HG02759 (cell line): ENCODE results near the gene SLC25A38.

Source experiments
- ATAC-seq: cut with Tn5 transposase; IDR thresholded peaks from one replicate; pipeline ENCODE4 v1.9.1; 2021; ENCODE audit warnings: mild to moderate bottlenecking, moderate library complexity; ENCODE audit not compliant: unreplicated experiment

The SLC25A38 gene

DNA sequence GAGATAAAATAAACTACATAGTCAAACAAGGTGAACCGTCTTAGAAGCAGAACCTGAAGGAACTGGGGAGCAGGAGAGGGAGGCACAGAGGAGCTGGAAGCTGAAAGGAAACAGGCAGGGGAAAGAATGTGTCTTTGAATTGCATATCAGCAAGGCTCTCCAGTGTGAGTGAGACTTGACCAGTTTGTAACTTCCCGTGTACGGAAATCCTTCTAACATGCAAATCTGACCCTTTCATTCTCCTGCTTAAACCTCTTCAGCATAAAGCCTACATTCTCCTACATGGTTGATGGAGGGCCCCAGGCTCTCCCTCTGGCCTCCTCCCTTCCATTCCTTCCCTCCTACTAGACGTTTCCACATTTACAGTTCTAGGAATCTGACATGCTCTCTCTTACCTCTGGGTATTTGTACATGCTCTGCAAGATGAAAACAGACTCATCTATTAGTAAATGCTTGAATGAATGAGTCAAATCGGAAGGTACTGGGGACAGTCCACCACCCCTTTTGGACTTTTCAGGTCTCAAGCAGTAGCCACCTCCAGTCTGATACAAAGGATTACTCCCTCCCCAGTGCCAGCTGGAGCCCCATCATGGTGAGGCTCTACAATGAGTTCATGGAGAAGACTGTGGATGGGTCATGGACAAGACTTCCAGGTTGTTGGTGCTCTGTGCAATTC is 6.1 kb upstream of the SLC25A38 start:
- ATAC-seq: no peak

DNA sequence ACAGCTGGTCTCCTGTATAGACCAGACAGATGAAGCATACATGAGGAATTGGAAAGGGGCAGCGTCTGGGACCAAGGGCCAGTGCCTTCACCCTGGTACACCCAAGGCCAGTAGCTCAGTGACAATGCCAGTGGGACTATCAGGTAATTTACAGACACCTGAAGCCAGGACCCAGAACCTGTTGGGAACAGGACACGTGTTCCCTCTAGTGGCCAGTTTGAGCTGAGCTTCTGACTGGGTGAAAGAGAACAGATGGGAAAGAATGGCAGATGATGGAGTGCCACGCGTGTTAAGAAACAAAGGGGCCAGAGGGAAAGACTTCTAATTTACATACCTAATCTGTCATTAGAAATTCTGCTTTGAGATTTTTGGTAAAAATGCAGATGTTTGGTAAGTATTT is 5.1 kb upstream of the SLC25A38 start:
- ATAC-seq: peak; percentile 78

DNA sequence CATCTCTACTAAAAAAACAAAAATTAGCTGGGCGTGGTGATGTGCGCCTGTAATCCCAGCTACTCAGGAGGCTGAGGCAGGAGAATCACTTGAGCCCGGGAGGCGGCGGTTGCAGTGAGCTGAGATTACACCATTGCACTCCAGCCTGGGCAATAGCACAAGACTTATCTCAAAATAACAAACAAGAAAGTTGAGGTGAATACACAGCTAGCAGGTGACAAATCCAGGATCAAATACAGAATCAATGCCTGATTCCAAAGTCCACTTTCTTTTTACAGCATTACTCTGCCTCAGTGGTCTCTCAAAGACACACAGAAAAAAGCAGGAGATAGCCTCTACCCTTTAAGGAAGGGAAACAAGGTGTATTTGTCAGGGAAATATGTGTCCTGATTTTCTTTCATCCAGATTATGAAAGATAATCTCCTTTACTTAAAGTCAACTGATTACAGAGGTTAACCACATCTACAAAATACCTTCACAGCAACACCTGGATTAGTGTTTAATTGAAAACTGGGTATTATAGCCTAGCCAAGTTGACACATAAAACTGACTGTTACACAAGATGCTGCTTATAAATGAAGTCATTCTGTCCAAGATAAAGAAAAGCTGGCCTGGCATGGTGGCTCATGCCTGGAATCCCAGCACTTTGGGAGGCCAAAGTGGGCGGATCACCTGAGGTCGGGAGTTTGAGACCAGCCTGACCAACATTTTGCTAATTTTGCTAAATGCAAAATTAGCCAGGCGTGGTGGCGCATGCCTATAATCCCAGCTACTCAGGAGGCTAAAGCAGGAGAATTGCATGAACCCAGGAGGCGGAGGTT is 4.0 kb upstream of the SLC25A38 start:
- ATAC-seq: no peak

DNA sequence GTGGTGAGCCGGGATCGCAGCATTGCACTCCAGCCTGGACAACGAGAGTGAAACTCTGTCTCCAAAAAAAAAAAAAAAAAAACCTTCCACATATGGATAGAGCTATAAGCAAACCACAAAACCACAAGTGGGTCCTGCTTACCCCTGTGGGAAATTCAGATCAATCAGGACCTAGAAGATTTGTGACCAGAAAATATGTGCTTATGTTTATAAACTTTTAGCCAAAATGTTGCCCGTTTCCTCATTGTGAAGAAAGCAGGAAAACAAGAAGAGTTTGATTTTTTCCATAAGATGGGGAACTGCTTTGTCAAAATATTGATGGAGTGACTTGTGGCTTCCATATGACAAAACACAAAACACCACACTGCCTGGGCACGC is 3.4 kb upstream of the SLC25A38 start:
- ATAC-seq: no peak

DNA sequence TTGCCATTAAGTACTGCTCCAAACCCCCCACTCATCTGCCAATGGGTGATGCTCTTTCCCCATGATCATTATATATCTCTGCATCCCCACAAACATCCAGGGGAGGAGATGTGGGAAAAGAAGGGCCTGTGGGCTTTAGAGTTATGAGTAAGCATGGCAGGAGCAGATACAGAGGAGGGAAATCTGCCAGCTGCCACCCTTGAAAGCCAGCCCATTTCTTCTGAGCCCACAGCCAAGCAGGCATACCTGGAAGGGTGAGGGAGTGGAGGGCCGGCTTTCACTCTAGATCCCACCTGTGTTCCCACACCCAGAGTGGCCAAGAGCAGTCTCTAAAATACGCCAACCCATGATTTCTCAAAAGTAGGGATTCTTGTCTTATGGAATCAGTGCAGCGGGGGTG is 1.7 kb upstream of the SLC25A38 start:
- no peak for ATAC-seq

DNA sequence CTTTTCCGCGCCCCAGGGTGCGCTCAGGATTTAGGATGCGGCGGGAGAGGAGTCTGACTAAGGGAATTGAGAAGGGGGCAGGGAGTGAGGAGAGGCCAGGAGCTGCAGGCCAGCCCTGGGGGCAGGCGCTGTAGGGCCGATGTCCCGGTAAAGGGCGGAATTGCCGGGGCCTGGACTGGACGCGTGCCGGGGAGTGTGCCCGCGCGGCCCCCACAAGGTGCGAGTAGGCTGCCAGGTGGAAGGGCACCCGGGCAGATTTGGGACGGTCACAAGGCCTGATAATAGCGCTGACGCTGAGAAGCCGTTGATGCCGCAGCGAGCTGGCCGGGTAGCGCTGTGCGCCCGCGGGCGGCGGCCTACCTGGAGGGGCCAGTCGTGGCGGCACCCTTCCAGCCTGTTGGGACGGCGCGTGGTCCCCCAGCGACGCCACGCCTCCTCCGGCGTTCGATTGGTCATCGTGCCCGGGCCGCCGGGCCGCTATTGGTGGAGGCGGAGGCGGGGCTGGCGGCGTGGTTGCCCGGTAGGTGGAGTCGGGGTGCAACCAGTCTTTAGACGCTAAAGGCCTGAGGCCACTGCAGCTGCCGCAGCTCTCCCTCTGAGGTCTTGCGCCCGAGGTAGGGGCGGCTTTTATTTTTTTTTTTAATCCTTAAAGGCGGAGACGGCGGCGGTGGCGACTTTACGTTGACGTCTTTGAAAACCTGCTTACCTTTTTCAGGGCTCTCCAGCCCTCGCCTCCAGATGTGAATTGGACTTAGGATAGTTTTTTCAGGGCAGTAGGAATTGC is 903 bp downstream of the SLC25A38 start:
- peak; percentile 79 for ATAC-seq

DNA sequence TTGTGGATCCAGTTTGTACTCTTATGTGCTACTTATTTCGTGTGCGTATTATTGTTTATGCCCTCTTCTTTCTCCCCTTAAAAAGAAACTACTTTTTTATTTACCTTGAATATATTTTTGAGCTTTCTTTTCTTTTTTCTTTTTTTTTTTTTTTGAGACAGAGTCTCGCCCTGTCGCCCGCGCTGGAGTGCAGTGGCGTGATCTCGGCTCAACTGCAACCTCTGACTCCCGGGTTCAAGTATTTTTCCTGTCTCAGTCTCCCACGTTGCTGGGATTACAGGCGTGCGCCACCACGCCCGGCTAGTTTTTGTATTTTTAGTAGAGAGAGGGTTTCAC is 1.5 kb downstream of the SLC25A38 start:
- no peak for ATAC-seq

DNA sequence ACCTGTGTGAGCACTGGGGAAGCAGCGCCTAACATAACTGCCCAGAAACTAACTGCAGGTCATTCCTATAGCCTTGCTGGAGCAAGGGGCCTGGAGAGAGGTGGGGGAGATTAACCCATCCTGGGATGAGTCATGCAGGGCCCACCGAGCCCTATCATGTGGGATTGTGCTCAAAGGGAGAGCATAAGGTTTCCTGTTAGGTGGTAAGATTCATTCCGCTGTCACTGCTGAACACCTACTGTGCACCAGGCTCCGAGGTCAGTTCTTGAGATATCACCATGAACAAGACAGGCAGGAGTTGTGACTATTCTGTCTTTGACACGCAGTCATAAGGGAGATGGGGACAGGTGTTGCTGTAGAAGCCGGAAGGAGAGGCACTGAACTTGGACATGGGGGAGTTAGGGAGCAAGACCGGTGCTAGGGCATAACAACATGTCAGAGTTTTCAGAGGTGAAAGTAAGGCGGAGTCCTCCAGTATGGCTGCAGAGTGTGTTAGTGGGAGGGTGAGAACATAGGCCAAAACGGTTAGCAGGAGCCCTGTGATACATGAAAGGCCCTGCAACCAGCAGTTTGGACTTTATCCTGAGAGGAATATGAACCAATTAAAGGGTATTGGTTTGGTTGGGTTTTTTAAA is 2.4 kb downstream of the SLC25A38 start:
- ATAC-seq: no peak

DNA sequence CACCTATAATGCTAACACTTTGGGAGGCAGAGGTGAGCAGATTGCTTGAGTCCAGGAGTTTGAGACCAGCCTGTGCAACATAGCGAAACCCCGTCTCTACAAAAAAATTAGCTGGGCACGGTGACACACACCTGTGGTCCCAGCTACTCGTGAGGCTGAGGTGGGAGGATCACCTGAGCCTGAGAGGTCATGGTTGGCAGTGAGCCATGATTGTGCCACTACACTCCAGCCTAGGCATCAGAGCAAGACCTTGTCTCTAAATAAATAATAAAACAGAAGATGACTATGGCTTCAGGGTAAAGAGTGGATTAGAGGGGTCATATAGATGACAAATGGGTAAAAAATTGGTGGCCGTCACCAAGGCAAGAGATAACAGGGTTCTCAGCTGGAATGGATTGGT is 3.1 kb downstream of the SLC25A38 start:
- no peak for ATAC-seq

DNA sequence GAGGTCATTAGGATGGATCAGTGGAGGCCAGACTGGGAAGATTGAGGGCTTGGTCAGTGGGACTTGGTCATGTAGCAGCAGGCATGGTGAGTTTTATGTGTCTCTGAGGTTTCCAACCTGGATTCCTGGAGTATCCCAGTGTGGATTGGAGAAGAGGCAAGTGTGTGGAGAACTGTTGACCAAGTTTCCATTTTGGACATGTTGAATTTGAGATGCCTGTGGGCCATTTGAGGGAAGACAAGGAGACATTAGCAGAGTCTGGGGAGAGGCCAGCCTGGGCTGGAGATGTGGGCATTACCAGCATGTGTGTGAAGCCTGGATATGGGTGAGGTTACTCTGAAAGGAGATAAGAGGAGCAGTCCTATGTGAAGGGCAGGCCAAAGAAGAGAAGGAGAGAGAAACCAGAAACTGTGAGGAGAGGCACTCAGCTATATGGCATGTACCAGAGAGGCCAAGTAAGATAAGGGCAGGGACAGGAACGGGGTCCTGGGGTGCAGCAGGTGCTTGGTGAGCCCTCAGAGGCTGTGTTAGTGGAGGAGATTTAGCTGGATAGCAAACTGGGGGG is 4.3 kb downstream of the SLC25A38 start:
- ATAC-seq: no peak

DNA sequence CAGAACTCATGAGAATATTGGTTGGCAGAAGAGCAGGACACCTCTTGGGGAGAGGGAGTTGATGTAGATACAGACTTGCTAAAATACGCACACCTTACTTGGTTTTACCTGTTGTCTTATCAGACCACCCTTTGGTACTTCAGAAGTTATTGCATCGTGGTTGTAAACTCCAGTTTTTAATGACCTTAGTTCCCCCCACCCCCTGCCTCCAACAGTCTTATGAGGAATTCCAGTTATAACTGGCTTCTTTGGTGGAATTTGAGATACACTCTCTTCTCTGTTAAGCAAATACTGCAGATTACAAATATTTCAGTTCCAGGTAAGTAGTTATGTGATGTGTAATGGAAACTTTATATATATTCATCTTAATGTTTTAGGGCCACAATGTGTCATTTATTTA is 5.0 kb downstream of the SLC25A38 start:
- no peak for ATAC-seq

DNA sequence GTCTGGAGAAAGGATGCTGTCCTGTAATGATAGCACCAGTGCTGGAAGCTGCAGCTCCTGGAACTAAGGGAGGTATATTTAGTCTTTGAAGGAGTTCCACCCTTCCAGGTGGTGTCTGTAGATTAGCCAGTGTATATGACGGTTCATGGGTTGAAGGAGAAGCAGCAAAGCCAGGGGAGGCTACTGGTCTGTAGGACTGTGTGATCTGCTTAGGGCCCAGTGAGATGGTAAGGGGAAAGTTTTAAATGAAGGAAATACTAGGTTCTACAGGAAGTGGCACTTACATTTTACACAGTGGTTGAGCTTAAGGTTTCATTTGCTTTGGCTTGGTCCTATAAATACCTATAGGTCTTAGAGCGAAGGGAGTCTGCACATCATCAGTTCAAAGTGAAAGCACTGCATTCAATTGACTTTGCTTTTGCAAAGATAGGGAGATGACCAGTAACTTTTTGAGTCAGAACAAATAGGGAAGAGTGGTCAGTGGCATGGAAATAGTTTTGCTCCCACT is 5.6 kb downstream of the SLC25A38 start:
- ATAC-seq: peak; percentile 73

DNA sequence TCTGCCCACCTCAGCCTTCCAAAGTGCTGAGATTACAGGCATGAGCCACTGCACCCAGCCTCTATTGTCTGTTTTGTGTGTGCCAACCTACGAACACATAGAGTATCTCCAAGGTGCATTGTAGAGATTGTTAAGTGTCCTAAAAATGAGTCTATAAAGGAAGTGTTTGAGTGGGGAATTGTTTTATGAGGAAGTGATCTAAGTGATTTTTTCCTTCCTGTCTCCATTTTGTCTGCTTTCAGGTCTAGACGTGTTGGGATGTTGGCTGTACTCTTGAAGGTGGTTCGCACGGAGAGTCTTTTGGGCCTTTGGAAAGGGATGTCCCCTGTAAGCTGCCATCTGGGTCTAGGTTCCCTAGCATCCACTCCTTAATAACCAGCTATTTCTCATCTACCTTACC is 7.0 kb downstream of the SLC25A38 start:
- no peak for ATAC-seq

DNA sequence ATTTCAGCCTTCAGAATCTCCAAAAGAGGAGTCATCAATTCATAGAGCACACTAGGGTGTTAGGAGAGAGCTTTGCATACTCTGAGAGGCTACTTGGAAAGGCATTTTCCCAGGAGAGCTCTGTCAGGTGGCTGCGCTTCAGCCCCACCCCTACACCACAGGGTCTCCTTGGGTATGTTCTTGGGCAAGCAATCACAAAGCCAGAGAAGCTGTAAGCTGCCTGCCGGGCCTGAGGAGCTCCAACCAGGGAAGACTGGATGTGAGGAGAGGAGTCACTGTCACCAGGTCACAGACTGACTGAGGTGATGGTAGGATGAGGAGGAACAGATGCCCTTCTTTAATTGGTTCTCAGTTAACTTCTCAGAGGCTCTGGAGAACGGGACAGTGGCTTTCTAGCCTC is 13.5 kb downstream of the SLC25A38 start:
- no peak for ATAC-seq

DNA sequence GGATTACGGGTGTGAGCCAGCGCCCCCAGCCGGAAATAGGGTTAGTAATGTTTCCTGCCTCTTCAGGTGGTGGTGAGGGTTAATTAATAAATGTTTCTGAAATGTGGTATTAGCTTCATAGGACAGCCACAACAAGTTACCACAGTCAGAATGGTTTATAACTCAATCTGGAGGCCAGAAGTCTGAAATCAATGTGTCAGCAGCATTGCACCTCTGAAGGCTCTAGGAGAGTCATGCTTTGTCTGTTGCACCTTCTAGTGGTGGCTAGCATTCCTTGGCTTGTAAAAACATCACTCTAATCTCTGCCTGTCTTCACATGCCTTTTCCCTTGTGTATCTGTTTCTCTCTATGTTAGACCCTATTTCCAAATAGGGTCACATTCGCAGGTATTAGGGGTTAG is 15.5 kb downstream of the SLC25A38 start:
- no peak for ATAC-seq

DNA sequence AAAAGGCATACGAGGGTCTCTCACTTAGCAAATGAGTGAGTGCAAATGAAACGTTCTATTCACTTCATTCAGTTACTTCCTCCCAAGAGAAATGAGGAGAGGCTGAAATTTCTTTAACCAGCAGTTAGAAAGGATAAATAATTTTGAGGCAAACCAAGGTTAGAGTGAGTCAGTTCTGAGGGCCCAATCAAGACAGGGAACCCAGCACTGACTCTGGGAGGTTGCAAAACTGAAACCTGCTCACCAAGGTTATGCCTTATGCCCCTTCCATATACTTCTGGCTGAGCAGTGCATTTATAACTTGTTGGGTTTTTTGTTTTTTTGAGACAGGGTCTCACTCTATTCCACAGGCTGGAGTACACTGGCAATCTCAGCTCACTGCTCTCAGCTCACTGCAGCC is 18.8 kb downstream of the SLC25A38 start:
- ATAC-seq: no peak

DNA sequence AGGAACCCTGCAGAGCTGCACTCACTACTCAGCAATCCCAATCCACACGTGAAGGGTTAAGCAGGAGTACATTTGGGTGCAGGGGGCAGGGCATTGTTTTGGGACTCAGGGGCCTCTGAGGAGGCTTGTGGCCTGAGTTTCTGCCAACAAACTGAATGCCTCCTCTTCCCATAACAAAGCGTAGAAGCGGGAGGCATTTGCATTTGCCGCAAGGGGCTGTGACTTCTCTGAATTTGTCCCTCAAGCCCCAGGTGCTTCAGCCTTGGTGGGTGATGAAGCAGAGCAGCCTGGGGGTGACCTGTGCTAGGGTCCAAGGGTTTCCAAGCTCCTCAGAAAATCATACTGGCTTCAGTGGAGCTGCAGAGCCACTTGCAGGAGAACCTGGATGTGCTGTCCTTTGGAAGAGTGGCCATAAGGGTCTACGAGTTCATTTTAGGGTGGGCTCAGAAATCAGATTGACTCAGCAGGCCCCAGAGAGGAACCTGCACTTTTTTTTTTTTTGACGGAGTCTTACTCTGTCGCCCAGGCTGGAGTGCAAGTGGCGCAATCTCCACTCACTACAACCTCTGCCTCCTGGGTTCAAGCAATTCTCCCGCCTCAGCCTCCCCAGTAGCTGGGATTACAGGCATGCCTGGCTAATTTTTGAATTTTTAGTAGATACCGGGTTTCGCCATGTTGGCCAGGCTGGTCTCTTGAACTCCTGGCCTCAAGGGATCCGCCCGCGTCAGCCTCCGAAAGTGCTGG is 21.9 kb downstream of the SLC25A38 start:
- no peak for ATAC-seq

DNA sequence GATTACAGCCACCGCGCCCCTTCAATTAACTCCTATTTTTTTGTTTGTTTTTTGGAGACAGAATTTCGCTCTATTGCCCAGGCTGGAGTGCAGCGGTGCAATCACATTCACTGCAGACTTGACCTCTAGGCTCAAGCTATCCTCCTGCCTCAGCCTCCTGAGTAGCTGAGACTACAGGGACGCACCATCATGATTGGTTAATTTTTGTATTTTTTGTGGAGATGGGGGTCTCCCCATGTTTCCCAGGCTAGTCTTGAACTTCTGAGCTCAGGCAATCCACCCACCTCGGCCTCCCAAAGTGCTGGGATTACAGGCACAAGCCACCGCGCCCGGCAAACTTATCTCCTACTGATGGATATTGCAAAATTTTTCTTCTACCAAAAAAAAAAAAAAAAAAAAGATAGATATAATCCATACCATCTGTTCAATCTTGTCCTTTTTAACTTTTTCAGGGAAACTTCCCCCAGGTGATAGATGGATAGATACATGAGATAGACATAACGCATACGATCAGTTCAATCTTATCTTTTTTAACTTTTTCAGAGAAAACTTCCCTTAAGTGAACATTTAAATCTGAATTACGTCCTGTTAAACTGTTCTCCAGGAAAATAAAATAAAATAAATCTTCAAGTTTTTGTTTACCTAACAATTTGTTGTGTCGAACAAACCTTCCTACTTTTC is 22.7 kb downstream of the SLC25A38 start:
- no peak for ATAC-seq

DNA sequence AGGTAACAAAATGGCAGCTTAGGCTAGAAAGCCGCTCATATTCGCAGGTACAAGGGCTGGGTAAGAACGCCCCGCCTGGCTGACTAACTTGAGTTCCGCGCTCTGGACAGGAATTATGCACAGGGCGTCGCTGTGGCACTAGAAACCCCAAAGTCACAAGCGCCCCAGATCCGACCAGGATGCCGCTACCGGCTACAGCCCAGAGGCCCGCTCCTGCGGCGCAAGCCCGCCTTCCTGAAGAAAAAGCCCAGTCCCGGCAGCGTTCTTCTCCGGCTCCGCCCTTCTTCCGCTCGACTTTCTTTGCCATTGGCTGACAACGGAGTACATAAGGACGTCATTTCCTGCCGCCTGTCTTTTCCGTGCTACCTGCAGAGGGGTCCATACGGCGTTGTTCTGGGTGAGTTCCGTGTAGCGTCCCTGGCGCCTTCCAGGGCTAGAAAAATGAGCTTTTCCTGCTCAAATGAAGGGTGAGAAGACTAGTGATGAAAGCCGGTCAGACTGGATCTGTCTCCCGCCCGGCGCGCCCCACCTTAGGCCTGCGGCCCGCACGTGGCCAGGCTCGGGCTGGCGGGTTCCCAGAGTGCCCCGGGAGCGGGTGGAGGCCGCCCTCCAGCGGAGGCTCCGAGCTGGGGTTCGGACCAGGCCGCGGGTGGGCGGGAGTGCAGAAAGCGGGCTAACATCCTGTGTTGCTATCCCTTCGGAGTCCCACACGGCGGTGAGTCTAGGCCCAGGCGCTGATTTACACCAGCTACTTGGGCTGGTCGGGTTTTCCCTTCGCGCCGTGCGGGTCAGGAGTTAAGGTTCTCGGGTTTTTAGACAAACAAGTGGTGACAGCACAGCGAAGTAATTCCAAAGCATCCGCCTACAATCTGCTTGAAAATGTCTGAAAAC is 23.4 kb downstream of the SLC25A38 start, which contains the start of gene RPSA:
RPSA (plus strand) TSS at position 353 of the 891 bp plus-strand sequence. CDS start 934 bp downstream, outside the sequence.
- ATAC-seq: peak; percentile 92
